HL-60 (cell line): ENCODE data around the gene ZNF408.

Experiments
- CTCF ChIP-seq: IDR thresholded peaks from one replicate; pipeline ENCODE4 v1.5.1; 2011; ENCODE audit warnings: low read length, control low read depth, inconsistent platforms; ENCODE audit not compliant: insufficient read depth
- GABPA ChIP-seq: IDR thresholded peaks from 2 replicates; pipeline ENCODE4 v1.6.1; 2012; ENCODE audit warnings: low read depth
- POLR2AphosphoS5 ChIP-seq: IDR thresholded peaks from 2 replicates; pipeline ENCODE4 v1.6.1; 2012; ENCODE audit warnings: low read depth
- REST ChIP-seq: IDR thresholded peaks from 2 replicates; pipeline ENCODE4 v1.6.1; 2012; ENCODE audit warnings: low read depth; ENCODE audit not compliant: insufficient replicate concordance
- SPI1 ChIP-seq: IDR thresholded peaks from 2 replicates; pipeline ENCODE4 v1.6.1; 2012; ENCODE audit warnings: low read depth, mild to moderate bottlenecking, borderline replicate concordance

- no peak for TF ChIP-seq CTCF
- no peak for TF ChIP-seq GABPA
- no peak for TF ChIP-seq POLR2AphosphoS5
- TF ChIP-seq REST: no peak
- TF ChIP-seq SPI1: no peak
Observed at GRCh38 chr11:46666516-46666915, 34.3 kb upstream of the ZNF408 start.
